OCI-LY3 (cell line): ENCODE data around the gene MLST8.

Experiments used
- EZH2phosphoT487 ChIP-seq: fragments of 200-600 bp; shearing (Covaris generic); IDR thresholded peaks from 2 replicates; pipeline ENCODE4 v1.6.1; 2018; ENCODE audit warnings: antibody characterized with exemption, mixed run types, low read depth
- TF ChIP-seq, protein P1 (sequence below): fragments of 200-600, 300-600 bp; sonication (generic); IDR thresholded peaks from 2 replicates; pipeline ENCODE4 v1.5.1; 2014; ENCODE audit warnings: antibody characterized with exemption, low read length, low read depth

DNA sequence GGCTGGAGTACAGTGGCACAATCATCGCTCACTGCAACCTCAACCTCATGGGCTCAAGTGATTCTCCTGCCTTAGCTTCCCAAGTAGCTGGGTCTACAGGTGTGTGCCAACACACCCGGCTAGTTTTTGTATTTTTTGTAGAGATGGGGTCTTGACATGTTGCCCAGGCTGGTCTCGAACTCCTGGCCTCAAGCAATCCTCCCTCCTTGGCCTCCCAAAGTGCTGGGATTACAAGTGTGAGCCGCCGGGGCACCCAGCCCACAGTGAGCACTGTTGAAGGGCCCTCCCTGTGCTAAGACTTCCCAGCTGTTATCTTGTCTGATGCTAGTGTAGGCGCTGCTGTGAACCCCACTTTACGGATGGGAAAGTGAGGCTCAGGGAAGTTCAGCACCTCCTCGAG lies 16.9 kb upstream of the MLST8 start:
- TF ChIP-seq, protein P1, sequence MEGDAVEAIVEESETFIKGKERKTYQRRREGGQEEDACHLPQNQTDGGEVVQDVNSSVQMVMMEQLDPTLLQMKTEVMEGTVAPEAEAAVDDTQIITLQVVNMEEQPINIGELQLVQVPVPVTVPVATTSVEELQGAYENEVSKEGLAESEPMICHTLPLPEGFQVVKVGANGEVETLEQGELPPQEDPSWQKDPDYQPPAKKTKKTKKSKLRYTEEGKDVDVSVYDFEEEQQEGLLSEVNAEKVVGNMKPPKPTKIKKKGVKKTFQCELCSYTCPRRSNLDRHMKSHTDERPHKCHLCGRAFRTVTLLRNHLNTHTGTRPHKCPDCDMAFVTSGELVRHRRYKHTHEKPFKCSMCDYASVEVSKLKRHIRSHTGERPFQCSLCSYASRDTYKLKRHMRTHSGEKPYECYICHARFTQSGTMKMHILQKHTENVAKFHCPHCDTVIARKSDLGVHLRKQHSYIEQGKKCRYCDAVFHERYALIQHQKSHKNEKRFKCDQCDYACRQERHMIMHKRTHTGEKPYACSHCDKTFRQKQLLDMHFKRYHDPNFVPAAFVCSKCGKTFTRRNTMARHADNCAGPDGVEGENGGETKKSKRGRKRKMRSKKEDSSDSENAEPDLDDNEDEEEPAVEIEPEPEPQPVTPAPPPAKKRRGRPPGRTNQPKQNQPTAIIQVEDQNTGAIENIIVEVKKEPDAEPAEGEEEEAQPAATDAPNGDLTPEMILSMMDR = no peak
- TF ChIP-seq EZH2phosphoT487 = no peak
